NOMO-1 treated with DMSO at 0.1 percent for 48 hours (cell line): ENCODE data around the gene TTC34.
"Not testable (repeated sequence)": the region's sequence is repeated elsewhere in the genome, so short reads cannot be mapped to it uniquely, and the experiment has no call there.

Experiments used
- DNase-seq: peaks from one replicate; lab custom pipeline; 2025; ENCODE audit not compliant: unreplicated experiment; lab: John Stamatoyannopoulos, UW

The TTC34 gene

DNA sequence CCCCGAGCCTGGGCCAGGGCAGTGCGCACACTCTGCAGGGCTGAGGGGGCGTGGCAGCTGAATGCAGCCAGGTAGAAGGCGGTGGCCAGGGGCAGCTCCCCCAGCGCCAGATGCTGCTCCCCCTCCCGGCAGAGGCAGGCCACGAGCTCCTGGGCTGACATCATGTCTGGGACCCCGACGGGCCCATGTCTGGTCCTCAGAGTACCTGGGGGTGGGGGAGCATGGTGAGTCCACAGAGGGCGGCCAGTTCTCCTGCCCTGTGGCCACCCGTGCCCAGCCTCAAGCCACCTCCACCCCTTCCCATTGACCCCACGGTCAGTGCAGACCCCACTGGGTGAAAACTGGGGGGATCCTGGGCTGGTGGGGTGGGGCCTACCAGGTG, 838 bp downstream of the TTC34 start:
- DNase-seq = no peak

DNA sequence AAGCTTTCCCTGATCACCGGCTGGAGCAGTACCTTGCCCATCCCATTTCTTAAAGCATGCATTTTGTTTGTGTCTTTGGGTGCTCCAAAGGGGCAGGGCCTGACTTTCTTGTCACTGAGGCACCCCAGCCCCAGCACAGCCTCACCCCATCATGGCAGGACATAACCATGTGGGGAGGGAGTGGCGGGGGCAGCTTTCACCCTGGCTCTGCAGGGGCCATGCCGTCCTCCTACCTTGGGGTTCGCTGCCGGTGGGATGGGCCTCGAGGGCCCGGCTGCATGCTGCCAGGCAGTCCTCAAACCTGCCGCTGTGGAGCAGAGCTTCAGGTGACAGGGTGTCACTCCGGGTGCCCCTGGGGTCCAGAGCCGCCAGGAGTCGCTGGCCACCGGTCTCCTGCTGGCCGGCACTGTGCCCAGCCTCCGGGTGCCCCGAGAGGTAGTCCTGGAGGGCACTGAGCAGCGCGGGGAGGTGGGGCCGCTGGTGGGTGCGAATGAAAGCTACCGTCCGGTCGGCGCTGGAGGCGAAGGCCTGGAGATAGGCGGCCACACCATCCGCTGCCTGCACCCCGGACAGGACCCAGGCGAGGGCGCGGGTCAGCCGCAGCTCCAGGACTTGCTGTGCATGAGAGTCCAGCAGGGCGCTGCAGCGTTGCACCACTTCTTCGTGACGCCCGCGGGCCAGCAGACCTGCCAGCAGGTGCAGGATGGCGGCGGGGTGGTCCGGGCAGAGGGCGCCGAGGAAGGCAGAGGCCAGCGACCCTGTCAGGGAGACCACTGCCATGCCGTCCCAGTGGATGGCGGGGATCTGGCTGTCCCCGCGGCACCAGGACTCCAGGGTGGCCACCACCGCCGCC, 1.5 kb downstream of the TTC34 start:
- DNase-seq = no peak

- not testable (repeated sequence) for DNase-seq
These were observed 2.5 kb downstream of the TTC34 start for GRCh38 chr1:2798958-2799357.

GRCh38 chr1:2797741-2798016, 3.8 kb downstream of the TTC34 start:
- DNase-seq = no peak

GRCh38 chr1:2796890-2797740, 4.4 kb downstream of the TTC34 start:
- DNase-seq = no peak

DNA sequence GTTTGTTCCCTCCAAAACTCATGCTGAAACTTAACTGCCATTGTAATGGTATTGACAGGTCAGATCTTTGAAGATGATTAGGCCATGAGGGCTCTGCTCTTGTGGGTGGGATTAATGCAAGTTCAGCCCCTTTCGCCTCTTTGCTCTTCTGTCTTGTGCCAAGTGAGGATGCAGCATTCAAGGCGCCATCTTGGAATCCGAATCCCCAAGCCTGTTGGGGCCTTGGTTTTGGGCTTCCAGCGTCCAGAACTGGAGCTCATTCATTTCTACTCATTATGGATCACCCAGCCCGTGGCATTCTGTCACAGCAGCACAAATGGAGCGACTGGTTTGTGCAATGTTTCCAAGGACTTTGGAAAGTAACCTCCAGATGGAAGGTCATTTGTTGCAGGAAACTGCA, 5.6 kb downstream of the TTC34 start:
- DNase-seq = no peak

DNA sequence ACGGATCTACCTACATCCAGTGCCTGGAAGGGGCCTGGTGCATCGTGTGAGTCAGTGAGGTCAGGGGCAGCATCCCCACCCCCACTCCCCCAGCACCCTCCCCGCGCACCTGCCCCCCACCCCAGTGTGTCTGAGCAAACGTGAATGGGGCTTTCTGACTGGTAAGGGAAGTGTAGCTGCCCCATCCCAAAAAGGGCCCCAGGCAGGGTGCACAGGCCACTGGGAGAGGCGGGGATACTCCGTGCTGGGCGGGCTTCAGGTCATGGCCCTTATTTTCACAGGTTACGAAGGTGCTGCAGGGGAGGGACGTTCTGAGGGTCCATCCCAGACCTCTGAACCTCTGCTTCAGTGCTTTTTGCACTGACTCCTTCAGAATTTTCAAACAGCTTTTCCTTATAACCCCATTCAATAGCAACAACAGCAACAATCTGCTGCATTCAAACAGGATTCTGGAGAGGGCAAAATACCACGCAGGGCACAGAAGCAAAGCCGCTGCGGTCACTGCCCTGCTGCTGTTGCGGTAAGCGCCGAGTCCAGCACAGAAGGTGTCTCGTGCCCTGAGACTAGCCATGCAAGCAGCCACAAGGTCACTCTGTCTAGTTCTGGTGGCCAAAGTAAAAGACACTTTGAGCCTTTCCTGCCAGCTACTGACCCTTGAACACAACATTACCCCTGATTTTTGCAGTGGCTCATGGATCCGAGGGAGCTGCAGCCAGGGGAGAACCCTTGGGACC, 10.3 kb downstream of the TTC34 start:
- DNase-seq = no peak

DNA sequence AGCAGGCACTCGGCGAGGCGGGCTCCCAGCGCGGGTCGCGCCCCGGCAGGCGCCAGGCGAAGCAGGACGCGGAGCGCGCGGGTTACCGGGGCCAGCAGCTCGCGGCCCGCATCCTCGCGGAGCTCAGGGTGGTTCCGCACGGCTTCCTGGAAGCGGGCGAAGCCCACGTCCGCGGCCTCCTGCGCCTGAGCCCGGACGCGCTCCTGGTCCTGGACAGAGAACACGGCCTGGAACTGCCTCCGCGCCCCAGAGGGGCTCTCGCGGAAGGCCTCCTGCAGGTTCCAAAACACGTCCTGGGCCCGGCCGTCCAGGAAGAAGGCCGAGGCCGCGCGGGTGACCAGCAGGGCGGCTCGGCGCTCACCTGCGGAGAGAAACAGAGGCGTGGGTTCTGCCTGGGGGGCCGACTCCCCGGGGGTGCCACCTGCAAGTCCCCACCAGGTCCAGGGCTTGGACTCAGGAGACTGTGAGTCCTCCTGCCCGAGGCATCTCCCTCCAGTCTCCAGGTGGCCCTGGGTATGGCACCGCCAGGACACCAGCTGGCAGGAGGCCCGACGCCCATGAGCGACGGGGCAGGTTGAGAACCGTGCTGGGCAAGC, 11.4 kb downstream of the TTC34 start:
- DNase-seq = no peak

DNA sequence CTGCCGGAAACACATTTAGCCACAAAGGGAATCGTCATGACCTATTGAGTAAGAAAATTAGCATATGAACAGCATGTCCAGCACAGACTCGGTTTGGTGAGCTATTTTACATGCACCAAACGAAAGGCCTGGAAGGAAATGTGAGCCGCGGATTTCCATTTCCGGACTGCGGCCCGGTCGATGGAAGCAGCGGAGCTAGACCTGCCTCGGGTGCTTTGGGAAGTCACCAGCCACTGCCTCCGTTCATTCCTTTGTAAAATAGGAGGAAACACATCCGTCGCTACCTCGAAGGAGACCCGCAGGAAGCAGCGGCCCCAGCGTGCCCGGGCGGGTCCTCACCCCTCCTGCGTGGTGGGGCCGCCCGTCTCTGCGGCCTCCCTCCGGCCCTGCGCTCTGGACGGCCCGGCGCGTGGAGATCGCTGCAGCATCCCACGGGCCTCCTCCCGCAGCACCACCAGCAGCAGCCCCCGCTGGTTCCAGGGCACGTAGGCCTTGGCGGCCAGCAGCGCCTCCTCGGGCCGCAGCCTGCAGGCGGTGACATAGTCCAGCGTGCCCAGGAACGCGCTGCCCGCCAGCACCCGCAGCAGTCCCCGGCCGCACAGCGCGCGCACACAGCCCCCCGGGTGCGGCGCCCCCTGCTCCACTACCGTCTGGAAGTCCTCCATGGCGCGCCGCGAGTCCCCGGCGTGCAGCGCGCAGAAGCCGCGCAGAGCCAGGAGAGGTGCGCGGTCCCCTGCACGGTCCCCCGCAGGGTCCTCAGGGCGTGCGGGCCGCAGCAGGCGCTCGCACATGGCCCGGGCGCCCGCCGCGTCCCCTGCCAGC, 12.1 kb downstream of the TTC34 start:
- DNase-seq = no peak

GRCh38 chr1:2788506-2789163, 12.9 kb downstream of the TTC34 start:
- DNase-seq = no peak

DNA sequence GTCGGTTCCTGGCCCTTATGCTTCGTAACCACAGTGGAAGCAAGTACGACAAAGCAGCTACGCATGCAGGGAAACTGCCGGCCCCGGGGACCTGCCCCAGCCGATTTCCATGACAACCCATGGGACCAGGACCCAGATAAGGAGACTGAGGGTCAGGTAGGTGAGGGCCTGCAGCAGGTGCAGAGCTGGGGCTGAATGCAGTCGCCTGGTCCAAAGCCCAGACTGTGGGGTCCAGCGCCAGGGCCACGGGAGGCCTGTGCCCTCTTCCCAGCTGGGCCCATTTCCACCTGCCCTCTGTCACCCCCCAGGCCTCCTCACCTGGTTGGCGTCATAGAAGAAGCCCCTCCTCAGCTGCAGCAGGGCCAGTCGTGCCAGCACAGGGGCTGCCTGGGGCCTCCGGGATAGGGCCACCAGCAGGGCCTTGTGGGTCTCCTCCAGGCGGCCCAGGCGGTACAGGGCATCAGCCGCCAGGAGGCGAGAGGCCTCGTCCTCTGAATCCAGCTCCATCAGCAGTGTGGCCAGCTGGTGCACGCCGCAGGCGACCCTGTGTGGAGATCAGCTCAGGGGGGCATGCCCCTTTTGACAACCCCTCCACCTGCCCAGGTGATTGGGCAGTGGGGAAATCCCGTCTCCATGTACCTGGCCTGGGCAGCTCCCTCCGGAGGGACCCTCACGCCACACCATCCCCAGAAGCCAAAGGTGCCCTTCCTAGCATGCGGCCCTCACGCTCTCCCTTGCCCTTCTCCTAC, 14.2 kb downstream of the TTC34 start:
- DNase-seq = no peak

DNA sequence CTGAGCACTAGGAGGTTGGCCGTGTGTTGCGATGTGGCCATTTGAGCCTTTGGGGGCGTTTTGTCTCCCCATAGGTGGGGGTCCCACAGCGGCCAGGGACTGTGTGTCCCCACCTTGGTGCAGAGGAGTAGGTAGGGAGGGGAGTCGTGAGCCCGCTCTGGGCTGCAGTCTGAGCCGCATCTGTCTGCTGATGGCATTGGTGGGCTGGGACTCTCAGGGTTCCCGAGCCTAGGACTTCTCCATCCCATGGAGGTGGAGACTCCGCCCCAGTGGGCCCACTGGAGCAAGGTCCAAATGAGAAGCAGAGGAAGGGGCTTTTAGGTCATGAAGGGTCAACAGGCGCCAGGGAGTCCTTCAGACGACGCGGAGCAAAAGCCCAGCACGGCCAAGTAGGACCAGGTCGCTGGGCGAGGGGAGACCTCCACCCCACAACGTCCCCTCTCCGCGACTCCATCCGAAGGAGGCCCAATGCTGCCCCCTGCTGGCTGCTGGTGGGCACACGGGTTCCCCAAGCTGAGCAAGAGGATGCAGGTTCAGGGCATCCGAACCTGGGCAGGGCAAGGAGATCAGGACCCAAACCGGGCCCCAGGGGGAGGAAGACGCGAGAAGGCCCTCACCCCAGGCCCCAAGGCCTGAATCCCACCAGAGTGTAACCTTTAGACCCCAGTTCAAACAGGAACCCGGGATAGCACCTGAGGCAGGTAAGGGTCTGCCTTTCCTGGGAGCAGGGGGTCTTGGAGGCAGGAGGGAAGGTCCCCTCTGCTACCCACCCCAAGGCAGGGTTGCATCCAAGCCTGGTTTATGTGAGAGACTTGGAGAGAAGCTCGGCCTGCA, 14.9 kb downstream of the TTC34 start:
- DNase-seq = peak; percentile 7

GRCh38 chr1:2785631-2786328, 15.7 kb downstream of the TTC34 start:
- DNase-seq = no peak

GRCh38 chr1:2784854-2785630, 16.5 kb downstream of the TTC34 start:
- no peak for DNase-seq

- no peak for DNase-seq
These were observed 17.8 kb downstream of the TTC34 start for GRCh38 chr1:2783435-2784397.

DNA sequence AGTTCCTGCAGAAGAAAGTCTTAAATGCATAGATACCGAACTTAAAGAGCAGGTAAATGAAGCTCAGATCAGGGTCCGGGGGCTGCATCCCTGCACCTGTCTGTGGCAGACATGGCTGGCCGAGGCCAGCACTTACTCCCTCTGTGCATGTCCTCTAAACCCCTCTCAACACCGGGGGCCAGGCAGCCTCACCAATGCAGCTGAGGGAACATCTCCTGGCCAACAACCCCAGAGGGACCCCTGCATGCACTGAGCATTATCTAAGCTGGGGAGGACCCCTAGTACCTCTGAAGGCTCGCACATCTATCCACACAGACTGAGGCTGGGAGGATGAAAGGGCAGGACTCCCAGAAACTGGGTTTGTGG, 18.4 kb downstream of the TTC34 start:
- no peak for DNase-seq
